ENCODE measurements around the gene HCFC1R1.

The HCFC1R1 gene

DNA sequence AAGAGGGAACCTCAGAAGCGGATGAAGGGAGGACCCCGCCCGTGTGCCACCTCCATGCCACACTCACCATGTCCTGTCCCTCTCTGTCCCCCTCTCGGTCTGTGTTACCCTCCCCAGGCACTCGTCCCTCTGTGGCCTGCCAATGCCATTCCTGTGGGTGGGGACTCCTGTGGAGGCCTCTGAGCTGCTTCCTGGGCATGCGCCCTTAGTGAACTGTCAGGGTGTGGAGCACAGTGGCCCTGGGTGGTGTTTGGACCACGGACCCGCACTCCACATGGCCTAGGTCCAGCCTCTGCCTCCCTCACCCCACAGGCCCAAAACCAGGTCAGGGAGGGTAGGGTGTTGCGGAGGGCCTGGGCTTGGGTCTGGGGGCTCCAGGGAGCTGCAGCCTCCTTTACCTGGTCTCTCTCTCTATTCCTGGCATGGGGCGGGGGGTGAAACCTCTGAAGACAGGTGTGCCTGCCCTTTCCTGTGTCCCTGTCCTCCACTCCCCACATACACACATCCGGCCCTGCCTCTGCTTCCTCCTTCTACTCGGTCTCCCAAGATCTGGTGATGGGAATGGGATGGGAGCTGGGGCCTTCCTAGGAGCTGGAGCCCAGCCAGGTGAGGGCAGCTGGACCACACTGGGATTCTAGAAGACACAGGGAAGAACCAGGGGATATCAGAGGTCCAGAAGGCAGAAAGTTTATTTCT lies 32.0 kb downstream of the HCFC1R1 start:
- DNase-seq: no peak

DNA sequence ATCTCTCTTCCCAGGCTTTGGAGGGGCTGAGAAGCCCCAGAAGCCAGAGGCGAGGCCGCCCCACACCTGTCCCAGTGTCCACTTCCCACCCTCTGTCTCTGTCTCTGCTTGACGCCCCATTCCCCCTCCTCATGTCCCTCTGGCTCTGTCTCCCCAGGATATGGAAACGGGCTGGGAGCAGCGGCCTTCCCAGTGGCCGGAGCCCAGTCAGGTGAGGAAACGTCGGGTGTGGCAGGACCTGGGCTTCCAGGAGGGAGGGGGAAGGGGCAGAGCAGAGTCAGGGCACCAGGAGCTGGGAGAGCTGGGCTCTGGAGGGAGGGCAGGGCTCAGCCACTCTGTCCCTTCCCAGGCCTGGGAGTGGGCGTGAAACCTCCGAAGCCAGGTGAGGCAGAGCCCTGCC lies 32.9 kb downstream of the HCFC1R1 start:
- no peak for DNase-seq

DNA sequence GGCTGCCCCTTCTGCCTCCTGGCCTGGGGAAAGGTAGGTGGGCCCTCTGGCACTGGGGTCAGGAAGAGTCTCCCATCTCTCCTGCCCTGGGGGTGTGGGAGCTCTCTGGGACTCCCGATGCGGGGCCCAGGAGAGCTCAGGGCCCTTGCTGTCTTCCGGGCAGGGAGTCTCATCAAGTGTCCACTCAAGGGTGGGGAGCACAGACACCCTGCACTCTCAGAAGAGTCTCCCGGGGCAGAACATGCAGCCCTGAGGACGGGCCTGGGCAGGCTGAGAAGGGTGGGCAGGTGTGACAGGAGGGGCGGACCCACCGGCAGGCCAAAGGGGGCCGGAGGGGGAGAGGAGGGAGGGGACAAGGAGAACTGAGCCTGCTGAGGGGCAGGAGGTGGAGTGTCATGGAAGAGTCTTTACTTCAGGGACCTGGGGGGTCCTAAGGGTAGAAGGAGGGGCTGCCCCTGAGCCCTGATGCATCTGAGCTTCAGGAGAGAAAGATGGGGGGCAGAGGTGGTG lies 35.1 kb downstream of the HCFC1R1 start:
- no peak for DNase-seq

DNA sequence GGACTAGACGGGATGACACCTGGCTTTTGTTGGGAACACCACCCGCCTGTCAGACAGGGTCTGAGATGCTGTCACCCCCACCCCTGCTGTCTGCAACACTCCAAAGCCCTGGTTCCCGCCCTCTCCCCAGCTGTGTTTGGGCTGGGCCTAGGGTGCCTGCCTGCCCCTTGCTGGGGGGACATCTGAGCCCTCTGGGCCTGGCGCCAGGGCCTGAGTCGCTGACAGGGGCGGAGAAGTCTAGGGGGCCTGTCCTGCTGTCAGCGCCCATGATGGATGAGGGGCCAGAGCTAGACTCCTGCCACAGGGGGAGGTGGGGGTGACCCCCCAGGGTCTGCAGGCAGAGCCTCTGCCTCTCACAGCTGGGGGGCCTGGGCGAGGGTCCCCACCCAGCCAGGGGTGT lies 35.9 kb downstream of the HCFC1R1 start:
- DNase-seq: peak in 2 of 3 experiments; percentile 49 to 71

DNA sequence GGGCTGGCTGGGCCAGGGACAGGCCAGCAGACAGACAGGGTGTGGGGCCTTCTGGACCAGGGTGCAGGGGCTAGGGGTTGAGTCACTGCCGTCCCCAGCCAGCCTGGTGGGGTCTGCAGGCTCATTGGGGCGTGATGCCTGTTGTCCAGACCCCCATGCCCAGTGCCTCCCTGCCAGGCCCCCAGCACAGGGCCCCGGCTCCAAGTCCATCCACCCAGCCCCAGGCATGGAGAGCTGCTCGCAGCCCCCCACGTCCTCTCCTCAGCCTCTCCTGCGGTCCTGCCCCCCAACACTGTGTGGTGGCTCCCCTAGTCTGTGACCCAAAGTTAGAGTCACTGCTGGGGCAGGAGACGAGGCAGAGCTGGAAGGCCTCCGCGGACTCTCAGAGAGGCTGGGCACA lies 36.5 kb downstream of the HCFC1R1 start:
- no peak for DNase-seq

DNA sequence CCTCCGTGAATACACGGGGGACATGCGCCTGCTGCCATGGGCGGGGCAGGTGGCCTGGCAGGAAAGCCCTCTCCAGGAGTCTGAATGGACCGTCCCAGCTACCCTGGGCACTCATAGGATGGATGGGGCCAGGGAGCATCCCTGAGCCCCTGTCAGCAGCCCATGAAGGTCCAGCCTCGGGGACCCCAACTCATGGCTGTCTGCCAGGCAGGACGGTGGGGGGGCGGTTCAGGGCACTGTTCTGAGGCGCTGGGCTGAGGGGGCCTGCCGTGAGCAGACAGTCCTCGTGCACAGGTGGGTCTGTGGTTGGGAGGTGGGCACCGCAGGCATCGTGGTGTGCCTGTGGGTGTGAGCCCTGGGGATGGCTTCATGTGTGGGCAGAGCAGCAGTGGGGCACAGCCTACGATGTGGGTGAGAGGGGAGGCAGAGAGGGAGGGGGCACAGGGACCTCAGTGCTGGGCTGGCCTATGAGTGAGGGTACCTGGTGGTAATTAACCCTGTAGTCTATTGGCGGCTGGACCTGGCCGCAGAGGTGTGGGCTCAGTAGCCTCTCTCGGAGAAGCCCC lies 37.0 kb downstream of the HCFC1R1 start:
- DNase-seq: no peak

DNA sequence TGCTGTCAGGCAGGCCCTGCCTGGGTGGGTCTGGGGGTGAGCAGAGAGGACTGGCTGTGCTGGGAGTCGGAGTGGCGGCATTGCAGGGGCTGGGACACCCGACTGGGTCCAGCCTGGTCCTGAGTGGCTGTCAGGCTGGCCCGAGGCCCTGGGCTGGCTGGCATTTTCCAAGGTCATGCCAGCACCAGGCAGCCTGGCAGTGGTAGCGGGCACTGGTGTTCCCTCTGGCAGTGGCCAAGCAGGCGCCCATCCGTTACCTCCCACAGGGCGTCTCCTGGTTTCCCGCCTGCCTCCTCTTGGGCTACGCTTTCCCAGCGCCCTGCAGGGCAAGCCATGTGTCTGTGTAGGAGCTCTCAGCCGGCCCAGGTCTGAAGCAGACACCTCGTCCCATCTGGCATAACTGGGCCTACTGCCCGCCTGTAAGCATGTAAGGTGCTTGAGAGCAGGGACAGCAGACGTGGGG lies 37.8 kb downstream of the HCFC1R1 start:
- peak in 1 of 3 experiments; percentile 13 for DNase-seq

DNA sequence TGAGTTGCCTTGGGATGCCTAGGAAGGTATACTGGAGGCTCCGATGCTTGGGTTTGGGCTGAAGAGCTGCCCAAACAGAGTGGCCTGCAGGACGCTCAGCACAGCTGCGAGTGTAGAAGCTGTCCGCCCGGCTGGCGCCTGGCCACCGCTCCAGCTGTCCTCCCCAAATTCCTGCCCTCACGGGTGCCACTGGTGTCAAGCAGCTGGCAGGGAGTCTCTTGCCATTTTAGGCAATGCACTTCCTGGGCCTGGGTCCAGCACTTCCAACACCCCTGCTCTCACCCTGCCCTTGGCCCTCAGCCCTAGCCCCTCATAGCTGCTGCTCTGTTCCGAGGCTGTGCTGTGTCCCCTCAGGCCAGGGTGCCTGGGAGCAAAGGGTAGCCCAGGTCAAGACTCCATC lies 38.3 kb downstream of the HCFC1R1 start:
- DNase-seq: no peak

DNA sequence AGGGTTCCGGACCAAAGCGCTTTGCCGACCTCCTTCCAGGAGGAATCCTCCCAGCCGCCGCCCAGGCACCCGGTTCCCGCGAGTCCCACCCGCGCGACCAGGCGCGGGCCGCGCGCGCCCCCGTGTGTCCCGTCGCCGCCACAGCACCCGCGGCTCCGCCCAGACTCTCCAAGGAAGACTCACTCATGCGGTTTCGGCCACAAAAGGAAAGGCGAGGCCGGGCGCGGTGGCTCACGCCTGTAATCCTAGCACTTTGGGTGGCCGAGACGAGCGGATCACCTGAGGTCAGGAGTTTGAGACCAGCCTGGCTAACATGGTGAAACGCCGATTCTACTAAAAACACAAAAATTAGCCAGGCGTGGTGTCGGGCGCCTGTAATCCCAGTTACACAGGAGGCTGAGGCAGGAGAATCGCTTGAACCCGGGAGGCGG lies 40.0 kb downstream of the HCFC1R1 start:
- peak; percentile 77 to 95 (median 86) for DNase-seq

DNA sequence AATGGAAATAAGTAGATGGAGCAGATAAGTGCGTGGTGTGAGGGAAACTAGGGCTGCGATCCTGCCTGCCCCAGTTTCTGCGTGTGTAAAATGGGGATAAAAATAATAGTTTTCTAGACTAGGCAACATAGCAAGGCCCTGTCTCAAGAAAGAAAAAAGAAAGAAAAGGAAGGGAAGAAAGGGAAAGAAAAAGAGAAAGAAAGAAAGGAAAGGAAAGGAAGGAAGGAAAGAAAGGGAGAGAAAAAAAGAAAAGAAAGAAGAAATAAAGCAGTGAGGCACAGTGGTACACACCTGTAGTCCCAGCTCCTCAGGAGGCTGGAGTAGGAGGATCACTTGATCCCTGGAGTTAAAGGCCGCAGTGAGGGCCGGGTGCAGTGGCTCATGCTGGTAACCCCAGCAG lies 41.3 kb downstream of the HCFC1R1 start:
- DNase-seq: no peak

DNA sequence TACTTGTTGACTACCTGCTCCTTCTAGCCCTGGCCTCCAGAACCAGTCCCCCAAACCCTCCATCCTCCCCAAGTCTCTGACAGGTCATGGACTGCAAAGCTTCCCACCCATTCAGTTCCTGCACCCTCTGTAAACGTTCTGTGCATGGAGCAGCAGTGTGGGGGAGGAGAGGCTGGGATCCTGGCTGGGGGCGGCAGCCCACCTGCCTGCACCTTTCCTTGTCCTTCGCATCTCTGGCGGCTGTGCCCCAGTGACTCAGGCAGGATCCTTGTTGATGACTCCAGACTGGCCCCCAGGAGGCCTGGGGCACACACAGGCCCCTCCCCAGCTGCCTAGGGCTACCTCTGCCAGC lies 41.9 kb downstream of the HCFC1R1 start:
- DNase-seq: no peak

DNA sequence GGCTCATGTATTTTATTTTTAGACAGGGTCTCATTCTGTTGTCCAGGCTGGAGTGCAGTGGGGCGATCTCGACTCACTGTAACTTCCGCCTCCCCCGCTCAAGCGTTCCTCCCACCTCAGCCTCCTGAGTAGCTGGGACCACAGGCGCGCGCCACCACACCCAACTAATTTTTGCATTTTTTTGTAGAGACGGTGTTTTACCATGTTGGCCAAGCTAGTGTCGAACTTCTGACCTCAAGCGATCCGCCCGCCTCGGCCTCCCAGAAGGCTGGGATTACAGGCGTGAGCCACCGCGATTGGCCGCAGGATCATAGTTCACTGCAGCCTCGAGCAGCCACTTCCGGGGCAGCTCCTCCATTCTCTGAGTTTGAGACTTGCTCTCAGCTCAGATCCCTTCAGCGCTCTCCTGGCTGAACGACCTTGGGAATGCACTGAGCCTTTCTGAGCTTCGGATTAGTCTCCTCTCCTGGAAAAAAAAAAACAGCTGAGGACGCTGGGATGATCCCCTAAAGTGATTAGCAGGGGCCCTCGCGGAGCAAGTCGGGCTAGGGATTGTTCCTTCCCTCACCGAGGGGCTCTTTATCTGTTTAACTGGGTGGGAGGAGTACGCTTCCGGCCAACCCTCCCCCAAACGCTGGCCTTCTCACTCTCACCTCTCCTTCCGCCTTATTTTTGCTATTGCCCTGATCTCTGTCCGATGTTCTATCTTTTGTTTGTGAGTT lies 42.4 kb downstream of the HCFC1R1 start:
- DNase-seq: no peak

DNA sequence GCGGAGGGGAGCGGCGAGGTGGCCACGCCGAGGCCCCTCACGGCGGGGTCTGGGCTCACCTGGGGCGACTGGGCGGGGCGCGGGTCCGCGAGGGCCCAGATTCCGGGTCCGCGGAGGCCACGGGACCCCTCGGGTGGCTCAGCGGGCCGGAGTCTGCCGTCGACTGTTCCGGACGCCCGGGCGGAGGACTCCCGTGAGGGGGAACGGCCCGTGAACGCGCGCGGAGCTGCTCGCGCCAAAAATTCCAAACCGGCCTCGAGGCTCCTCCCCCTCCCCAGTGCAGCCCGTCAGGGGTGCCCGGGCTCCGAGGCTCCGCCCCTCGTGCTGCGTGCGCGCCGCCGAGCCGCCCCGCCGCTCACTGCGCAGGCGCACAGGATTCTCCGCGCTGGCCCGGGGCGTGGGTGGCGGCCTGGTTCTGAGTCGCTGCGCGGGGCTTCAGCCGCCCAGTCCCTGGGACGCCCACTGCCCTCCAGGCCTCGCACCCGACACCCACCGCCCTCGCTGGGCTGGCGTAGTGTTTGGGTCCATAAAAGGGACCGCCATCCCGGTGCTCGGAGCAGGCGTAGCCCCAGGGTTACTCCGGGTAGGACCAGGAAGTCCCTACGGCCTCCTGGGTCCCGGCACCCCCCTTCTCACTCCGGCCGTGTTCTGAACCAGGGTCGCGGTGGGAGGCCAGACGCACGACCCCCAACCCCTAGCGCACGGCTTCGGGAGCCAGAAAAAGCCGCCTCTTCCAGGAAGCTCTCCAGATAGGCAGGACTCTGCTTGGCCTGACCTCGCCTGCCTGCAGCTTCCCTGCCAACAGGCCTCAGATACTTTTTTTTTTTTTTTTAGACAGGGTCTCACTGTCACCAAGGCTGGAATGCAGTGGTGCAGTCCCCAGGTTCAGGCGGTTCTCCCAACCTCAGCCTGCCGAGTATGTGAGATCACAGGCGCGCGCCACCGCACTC lies 43.2 kb downstream of the HCFC1R1 start, which contains the start of gene PKMYT1:
PKMYT1 (minus strand) TSS at position 220 of the 950 bp plus-strand sequence. CDS start 789 bp downstream, outside the sequence.
- peak; percentile 88 to 99 (median 91) for DNase-seq

DNA sequence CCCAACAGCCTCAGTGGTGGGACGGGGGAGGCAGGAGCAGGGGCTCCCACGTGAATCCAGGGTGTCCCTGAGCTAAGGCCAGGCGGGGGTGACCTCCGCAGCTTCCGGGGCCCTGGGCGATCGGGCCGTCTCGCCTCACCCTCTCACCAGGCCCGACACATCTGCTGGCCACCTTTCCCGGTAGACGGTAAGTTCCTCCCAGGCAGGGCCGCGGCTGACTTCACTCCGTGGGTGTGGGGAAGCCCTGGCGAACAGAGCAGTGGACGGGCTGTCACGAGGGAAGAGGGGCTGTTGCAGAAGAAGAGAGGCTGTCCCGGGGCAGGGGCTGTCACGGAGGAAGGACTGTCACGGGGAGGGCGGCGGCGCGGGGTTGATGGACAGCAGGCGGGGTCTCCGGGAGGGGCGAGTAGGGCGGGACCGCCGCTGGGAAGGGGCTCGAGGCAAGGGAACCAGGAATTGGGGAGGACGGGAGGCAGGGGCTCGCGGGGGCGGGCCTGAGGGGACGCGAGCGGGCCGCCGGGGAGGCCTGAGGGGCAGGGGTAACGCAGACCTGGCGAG lies 44.0 kb downstream of the HCFC1R1 start:
- peak in 2 of 3 experiments; percentile 37 to 57 for DNase-seq

DNA sequence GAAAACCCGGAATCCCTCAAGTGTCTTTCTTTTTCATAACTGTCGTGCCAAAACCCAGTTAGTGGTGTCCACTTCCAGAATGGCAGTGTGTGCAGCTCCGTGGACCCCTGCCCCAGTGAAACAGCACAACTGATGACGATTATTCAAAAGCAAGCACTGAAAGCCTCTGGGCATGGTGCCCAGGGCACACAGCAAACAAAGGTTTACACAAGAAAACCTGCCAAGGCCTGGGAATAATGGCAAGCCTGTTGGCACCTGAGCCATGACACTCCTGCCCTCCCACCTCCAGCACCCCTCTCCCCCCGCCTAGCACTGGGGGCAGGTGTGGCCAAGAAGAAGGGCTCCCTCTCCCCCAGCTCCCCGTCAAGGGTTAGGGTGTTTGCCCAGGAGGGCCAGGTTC lies 46.3 kb downstream of the HCFC1R1 start:
- DNase-seq: peak in 1 of 3 experiments; percentile 29

DNA sequence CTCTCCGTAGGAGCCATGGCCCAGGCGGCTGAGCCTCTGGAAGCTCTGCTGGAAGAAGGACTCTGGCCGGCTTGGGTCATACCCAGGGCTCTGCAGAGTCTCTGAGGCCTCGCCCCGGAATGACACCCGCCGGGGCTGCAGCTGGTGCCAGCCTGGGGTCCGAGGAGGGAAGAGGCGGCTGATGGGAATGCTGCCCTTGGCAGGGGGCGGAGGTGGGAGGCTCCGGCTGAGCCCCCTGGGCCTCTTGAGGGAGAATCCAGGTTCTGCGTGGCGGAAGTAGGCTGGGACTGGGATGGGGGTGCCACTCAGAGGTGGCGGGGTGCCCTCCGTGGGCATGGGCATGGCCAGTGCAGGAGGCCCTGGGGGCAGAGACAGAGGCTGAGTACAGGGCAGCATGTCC lies 47.1 kb downstream of the HCFC1R1 start:
- DNase-seq: no peak

DNA sequence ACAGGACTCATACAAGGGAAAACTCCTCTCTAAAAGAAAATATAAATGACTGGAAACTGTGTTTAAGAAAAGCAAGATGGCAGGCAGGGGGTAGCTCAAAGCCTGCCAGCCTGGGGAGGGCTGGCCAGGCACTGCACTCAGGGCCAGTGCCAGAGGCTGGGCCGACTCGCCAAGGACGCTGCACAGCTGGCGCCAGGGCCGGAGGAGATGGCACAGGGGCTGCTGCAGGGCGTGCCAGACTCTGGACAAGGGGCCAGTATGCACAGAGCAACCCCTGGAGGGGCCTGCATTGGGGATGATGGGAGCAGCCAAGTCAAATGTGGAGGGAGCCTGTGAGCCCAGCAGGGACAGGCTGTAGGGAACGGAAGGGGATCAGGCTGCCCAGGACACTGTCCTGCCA lies 47.5 kb downstream of the HCFC1R1 start:
- no peak for DNase-seq

DNA sequence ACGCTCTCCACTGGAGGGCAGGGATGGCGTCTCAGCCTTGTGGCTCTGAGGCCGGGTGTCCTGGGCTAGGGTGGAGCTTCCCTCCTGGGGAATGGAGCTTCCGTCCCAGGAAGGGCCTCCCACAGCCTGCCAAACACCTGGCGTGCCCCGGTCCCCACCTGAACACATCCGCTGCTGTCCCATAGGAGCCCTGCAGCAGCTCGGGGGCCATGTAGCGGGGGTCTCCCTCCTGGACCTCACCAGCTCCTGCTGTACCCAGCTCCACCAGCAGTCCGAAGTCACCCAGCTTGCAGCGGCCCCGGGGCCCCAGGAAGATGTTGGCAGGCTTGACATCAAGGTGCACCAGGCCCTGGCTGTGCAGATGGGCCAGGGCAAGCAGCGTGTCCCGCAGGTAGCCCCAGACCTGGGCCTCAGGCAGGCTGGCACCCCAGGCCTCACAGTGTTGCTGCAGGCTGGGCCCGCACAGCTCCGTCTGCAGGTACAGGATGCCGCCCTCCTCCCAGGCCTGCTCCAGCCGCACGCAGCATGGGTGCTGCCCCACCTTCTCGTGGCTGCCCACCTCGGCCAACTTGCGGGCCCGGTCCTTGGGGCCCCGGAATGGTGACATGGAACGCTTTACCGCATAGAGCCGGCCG lies 48.5 kb downstream of the HCFC1R1 start:
- DNase-seq: no peak

DNA sequence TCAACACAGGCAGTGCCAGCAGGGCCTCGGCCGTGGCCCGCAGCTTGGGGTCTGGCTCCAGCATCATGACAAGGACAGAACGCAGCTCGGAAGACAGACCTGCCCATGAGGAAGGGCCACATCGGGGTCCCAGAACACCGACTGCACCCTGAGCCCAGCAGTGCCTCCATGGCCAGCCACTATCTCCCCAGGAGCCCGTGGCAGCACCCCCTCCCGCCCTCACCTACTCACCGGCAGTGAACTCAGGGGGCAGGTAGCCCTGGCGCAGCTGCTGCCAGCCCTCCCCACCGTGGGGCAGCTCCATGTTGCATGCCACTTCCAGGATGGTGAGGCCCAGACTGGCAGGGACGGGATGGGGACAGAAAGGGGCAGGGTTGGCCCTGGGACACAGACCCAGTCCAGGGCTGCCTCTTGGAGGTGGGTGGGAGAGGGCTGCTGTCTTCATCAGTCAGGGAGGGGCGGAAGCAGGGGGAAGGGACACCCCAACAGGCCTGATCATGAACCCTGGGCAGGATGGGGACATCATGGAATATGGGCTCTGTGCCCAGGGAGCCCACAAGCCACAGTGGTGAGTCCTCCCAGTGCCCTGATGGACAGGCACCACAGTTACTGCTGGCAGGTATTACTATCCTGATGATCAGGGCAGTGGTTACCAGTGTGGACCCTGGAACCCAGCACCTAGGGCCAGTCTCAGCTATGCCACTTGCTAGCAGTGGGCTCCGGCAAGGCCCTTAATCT lies 49.3 kb downstream of the HCFC1R1 start:
- DNase-seq: no peak

DNA sequence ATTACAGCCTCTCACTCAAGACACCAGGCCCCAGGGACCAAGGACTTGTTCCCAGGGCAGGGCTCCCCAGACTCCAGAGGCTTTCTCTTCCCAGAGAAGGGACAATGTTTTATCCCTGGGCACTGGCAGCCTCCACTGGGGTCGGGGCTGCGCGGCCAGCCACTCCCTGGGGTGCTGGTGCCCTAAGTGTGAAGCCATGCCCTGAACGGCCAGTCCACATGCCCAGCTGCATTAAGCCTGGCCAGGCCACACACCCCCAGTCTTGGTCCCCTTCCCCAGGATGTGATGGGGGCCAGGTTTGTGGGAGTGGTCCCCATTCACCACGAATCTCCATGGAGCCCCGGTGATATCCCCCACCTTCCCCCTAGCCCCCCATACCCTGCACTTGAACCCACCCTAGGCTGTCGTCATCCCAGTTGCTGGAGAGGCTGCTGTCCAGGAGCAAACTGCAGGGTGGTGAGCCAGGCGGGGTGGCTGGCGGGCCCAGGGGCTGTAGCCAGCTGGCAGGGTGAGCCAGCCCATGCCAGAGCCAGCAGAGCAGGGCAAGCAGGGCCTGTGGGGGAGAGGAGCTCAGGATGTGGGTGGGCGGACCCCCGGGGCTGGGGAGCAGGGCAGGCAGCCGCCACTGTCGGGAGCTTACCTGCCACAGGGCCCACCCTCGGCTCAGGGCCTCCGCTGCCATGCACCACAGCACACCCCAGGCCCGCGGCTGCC lies 50.0 kb downstream of the HCFC1R1 start:
- no peak for DNase-seq
